ENCODE data around the gene ZNF367.

GRCh38 chr9:96348261-96348660 is 69.9 kb downstream of the ZNF367 start:
- TF ChIP-seq CTCF (IDR thresholded peaks at IDR 0.05; ENCODE audit: low read depth, low read length, missing input control) = no peak
- TF ChIP-seq, protein P1, sequence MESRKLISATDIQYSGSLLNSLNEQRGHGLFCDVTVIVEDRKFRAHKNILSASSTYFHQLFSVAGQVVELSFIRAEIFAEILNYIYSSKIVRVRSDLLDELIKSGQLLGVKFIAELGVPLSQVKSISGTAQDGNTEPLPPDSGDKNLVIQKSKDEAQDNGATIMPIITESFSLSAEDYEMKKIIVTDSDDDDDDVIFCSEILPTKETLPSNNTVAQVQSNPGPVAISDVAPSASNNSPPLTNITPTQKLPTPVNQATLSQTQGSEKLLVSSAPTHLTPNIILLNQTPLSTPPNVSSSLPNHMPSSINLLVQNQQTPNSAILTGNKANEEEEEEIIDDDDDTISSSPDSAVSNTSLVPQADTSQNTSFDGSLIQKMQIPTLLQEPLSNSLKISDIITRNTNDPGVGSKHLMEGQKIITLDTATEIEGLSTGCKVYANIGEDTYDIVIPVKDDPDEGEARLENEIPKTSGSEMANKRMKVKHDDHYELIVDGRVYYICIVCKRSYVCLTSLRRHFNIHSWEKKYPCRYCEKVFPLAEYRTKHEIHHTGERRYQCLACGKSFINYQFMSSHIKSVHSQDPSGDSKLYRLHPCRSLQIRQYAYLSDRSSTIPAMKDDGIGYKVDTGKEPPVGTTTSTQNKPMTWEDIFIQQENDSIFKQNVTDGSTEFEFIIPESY (IDR thresholded peaks at IDR 0.05) = no peak
